CD4-positive, alpha-beta T cell treated with Interleukin-12 subunit alpha and Interleukin-12 subunit beta, for 1 hour (primary cell): ENCODE data around the gene DSTN.

Experiments used
- DNase-seq: peaks from one replicate; pipeline ENCODE4 v3.0.0-alpha.2; 2020

Gene DSTN

GRCh38 chr20:17640146-17640874 lies 70.4 kb downstream of the DSTN start:
- DNase-seq: no peak

- DNase-seq: no peak
Observed at GRCh38 chr20:17640875-17641378, 71.1 kb downstream of the DSTN start.

- no peak for DNase-seq
Observed at GRCh38 chr20:17641520-17641964, 71.7 kb downstream of the DSTN start.

- no peak for DNase-seq
Observed at GRCh38 chr20:17641993-17642392, 72.1 kb downstream of the DSTN start.

- DNase-seq: no peak
Observed at GRCh38 chr20:17642404-17643269, 72.8 kb downstream of the DSTN start.

- DNase-seq: no peak
Observed at GRCh38 chr20:17643531-17644188, 73.8 kb downstream of the DSTN start.

- no peak for DNase-seq
Observed at GRCh38 chr20:17644451-17644850, 74.6 kb downstream of the DSTN start.

- DNase-seq: no peak
Observed at GRCh38 chr20:17645010-17645409, 75.1 kb downstream of the DSTN start.

- no peak for DNase-seq
Observed at GRCh38 chr20:17645546-17646208, 75.8 kb downstream of the DSTN start.

- DNase-seq: no peak
Observed at GRCh38 chr20:17646209-17646960, 76.5 kb downstream of the DSTN start.

- DNase-seq: no peak
Observed at GRCh38 chr20:17646961-17647301, 77.1 kb downstream of the DSTN start.

GRCh38 chr20:17647391-17648314 lies 77.8 kb downstream of the DSTN start:
- DNase-seq: no peak

- DNase-seq: no peak
Observed at GRCh38 chr20:17648315-17648646, 78.4 kb downstream of the DSTN start.

- DNase-seq: peak; percentile 14
Observed at GRCh38 chr20:17648791-17649730, 79.2 kb downstream of the DSTN start.

- DNase-seq: no peak
Observed at GRCh38 chr20:17650301-17651128, 80.6 kb downstream of the DSTN start.

- no peak for DNase-seq
Observed at GRCh38 chr20:17651129-17651759, 81.4 kb downstream of the DSTN start.

GRCh38 chr20:17651760-17652388 lies 82.0 kb downstream of the DSTN start:
- no peak for DNase-seq

GRCh38 chr20:17652411-17652810 lies 82.5 kb downstream of the DSTN start:
- DNase-seq: no peak
